ENCODE measurements around the gene TPGS1. TPM values are rescaled to one million over a fixed set of nuclear protein-coding genes. Genes with fewer than 3 reads are reported as not detected.

Gene TPGS1
- total and polyA plus RNA-seq, 2 donors (not counting 3 experiments of a cell fraction or from before 2014, with no cell fraction given) = 20.9 to 24.7 TPM

DNA sequence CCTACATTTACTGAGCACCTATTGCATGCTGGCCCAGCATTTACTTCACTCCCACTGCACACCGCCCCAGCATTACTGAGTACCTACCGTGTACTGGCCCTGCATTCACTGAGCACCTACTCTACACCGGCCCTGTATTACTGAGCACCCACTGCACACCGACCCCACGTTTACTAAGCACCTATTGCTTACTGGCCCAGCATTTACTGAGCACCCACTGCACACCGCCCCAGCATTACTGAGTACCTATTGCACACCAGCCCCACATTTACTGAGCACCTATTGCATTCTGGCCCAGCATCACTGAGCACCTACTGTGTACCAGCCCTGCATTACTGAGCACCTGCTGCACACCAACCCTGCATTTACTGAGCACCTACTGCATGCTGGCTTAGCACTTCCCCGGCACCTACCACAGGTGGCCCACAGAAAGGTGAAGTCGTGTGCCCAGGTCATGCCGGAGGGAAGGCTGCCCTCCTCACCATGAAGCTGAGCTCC, 6.9 kb downstream of the TPGS1 start:
- FAIRE-seq = no peak
- Histone ChIP-seq H3K4me1 (ENCODE audit: control insufficient read depth, extremely low read depth, insufficient read depth, low read length) (peaks cover 9% of the 10 kb centered on the region), H3K27ac (ENCODE audit: insufficient read depth, low read depth, low read length) (no peak overlapping the region), H2AFZ (ENCODE audit: low read depth, low read length) (no peak overlapping the region), H3K36me3 (ENCODE audit: control insufficient read depth in 2 of 2, extremely low read depth in 1 of 2, insufficient read depth in 2 of 2, low read length in 2 of 2) (no peaks in the 10 kb centered on the region), H3K9ac (replicated peaks; ENCODE audit: extremely low read depth, insufficient read depth, low read length) (no peak overlapping the region), H3K4me2 (ENCODE audit: insufficient read depth, low read length) (no peak overlapping the region), H3K4me3 (replicated peaks in 1 of 3; ENCODE audit: insufficient read depth in 1 of 3, low read depth in 1 of 3, low read length in 3 of 3) (no peak overlapping the region), H3K79me2 (ENCODE audit: control insufficient read depth, insufficient read depth, low read length) (no peaks in the 10 kb centered on the region), H3K27me3 (ENCODE audit: control insufficient read depth in 2 of 2, insufficient read depth in 2 of 2, low read length in 2 of 2) (no peaks in the 10 kb centered on the region), H3K9me3 (replicated peaks; ENCODE audit: control insufficient read depth, insufficient read depth, low read length) (no peaks in the 10 kb centered on the region), H4K20me1 (replicated peaks; ENCODE audit: control insufficient read depth, extremely low read depth, insufficient read depth, low read length) (no peaks in the 10 kb centered on the region), H3K9me1 (replicated peaks; ENCODE audit: control insufficient read depth, extremely low read depth, insufficient read depth, low read length) (no peaks in the 10 kb centered on the region)
- BruUV-seq (replicated peaks) = no TSS peak
- dilution Hi-C loops (cut with MboI; ENCODE audit: extremely low pct_ligation_motif_present, low sequenced_read_pairs) = no loop called here
- intact Hi-C loops (cut with micrococcal nuclease) = no loop called here
- no peak for TF ChIP-seq JUN (IDR thresholded peaks at IDR 0.05; ENCODE audit: borderline replicate concordance, insufficient read depth, insufficient read length, low read depth)
- TF ChIP-seq, protein P1, sequence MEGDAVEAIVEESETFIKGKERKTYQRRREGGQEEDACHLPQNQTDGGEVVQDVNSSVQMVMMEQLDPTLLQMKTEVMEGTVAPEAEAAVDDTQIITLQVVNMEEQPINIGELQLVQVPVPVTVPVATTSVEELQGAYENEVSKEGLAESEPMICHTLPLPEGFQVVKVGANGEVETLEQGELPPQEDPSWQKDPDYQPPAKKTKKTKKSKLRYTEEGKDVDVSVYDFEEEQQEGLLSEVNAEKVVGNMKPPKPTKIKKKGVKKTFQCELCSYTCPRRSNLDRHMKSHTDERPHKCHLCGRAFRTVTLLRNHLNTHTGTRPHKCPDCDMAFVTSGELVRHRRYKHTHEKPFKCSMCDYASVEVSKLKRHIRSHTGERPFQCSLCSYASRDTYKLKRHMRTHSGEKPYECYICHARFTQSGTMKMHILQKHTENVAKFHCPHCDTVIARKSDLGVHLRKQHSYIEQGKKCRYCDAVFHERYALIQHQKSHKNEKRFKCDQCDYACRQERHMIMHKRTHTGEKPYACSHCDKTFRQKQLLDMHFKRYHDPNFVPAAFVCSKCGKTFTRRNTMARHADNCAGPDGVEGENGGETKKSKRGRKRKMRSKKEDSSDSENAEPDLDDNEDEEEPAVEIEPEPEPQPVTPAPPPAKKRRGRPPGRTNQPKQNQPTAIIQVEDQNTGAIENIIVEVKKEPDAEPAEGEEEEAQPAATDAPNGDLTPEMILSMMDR (IDR thresholded peaks at IDR 0.05; ENCODE audit: extremely low read depth in 1 of 2, insufficient read depth in 1 of 2, low read depth in 1 of 2, low read length in 2 of 2) = no peak
- no peak for TF ChIP-seq MYC (IDR thresholded peaks at IDR 0.05; ENCODE audit: low read depth, low read length)
- no peak for TF ChIP-seq EZH2 (IDR thresholded peaks at IDR 0.05; ENCODE audit: borderline replicate concordance, low read depth, low read length, severe bottlenecking)
- TF ChIP-seq POLR2AphosphoS5 (IDR thresholded peaks at IDR 0.05; ENCODE audit: insufficient read depth, low read depth, low read length) = no peak
- ChIA-PET CTCF (no interaction called here), POLR2A (no interaction called here)
- DNase-seq (ENCODE audit: low read depth, low spot score) = no peak

All from endothelial cell of umbilical vein (primary cell).